ENCODE measurements around the gene ERP44.

The ERP44 gene

GRCh38 chr9:99929652-99930051 is 169.1 kb downstream of the ERP44 start:
- DNase-seq, result no peak
